ENCODE measurements around the gene FLT3. TPM values are rescaled to one million over a fixed set of nuclear protein-coding genes. Genes with fewer than 3 reads are reported as not detected.

FLT3 gene
- total and polyA plus RNA-seq, 2 donors (not counting 1 experiment from before 2014, with no cell fraction given) = 0.13 to 0.42 TPM

- no peak overlapping the region for H3K9ac ChIP-seq (ENCODE audit: low read length)
These were observed 23.1 kb downstream of the FLT3 start for GRCh38 chr13:28077231-28077630.

GRCh38 chr13:28071424-28071823 is 29.0 kb downstream of the FLT3 start:
- CTCF ChIA-PET = no interaction called here
- Histone ChIP-seq H3K27ac (ENCODE audit: low read length in 2 of 2) (no peak overlapping the region), H3K36me3 (replicated peaks in 1 of 2; ENCODE audit: control extremely low read depth in 1 of 2, control insufficient read depth in 1 of 2, extremely low read depth in 1 of 2, insufficient read depth in 2 of 2, low read length in 1 of 2) (no peaks in the 10 kb centered on the region), H3K4me2 (replicated peaks; ENCODE audit: low read depth, low read length, poor library complexity, severe bottlenecking) (no peak overlapping the region), H3K27me3 (replicated peaks in 1 of 4; ENCODE audit: control extremely low read depth in 1 of 4, control insufficient read depth in 3 of 4, insufficient read depth in 4 of 4, low read length in 3 of 4) (no peaks in the 10 kb centered on the region), H3K79me2 (ENCODE audit: control insufficient read depth, insufficient read depth, low read length) (no peaks in the 10 kb centered on the region), H3K4me1 (ENCODE audit: control insufficient read depth in 2 of 2, insufficient read depth in 2 of 2, low read length in 2 of 2) (no peaks in the 10 kb centered on the region), H4K20me1 (ENCODE audit: control insufficient read depth, insufficient read depth, low read length, poor library complexity, severe bottlenecking) (no peaks in the 10 kb centered on the region), H3K9ac (ENCODE audit: low read length) (no peak overlapping the region), H2AFZ (ENCODE audit: insufficient read depth, low read depth, low read length, poor library complexity, severe bottlenecking) (peak overlapping the region; percentile 14), H3K9me3 (ENCODE audit: control extremely low read depth in 1 of 3, control insufficient read depth in 2 of 3, insufficient read depth in 1 of 3, low read length in 2 of 3) (no peaks in the 10 kb centered on the region), H3K4me3 (ENCODE audit: control extremely low read depth in 1 of 5, extremely low read depth in 1 of 5, insufficient read depth in 1 of 5, low read depth in 2 of 5, low read length in 4 of 5) (no peak overlapping the region)
- H3K4me1 Mint-ChIP-seq = no peaks in the 10 kb centered on the region
- TF ChIP-seq CTCF (IDR thresholded peaks at IDR 0.05) (no peak), EZH2 (IDR thresholded peaks at IDR 0.05; ENCODE audit: borderline replicate concordance, insufficient read depth, low read depth, low read length, poor library complexity, severe bottlenecking) (no peak)
- H3K27me3 Mint-ChIP-seq = no peaks in the 10 kb centered on the region
- WGBS (ENCODE audit: insufficient coverage) = no CpG with 5 or more reads among the region's 4 CpGs
- no peak overlapping the region for H3K4me3 Mint-ChIP-seq
- POLR2A ChIA-PET = no interaction called here
- no peak for DNase-seq
- no peak for ATAC-seq (ENCODE audit: low read depth)
- H3K9me3 Mint-ChIP-seq (ENCODE audit: insufficient read depth) = no peaks in the 10 kb centered on the region
- intact Hi-C loops (cut with micrococcal nuclease) = no loop called here
- H3K27ac Mint-ChIP-seq = no peak overlapping the region

More at GRCh38 chr13:28077231-28077630, 23.1 kb downstream of the FLT3 start:
- no peak for ATAC-seq (ENCODE audit: low read depth)
- H3K27ac Mint-ChIP-seq = no peak overlapping the region
- H3K9me3 Mint-ChIP-seq (ENCODE audit: insufficient read depth) = peaks cover 7% of the 10 kb centered on the region
- H3K4me3 Mint-ChIP-seq = no peak overlapping the region
- Histone ChIP-seq H3K36me3 (replicated peaks in 1 of 2; ENCODE audit: control extremely low read depth in 1 of 2, control insufficient read depth in 1 of 2, extremely low read depth in 1 of 2, insufficient read depth in 2 of 2, low read length in 1 of 2) (no peaks in the 10 kb centered on the region), H3K4me1 (ENCODE audit: control insufficient read depth in 2 of 2, insufficient read depth in 2 of 2, low read length in 2 of 2) (no peaks in the 10 kb centered on the region), H3K79me2 (ENCODE audit: control insufficient read depth, insufficient read depth, low read length) (no peaks in the 10 kb centered on the region), H3K4me2 (replicated peaks; ENCODE audit: low read depth, low read length, poor library complexity, severe bottlenecking) (no peak overlapping the region), H3K27me3 (replicated peaks in 1 of 4; ENCODE audit: control extremely low read depth in 1 of 4, control insufficient read depth in 3 of 4, insufficient read depth in 4 of 4, low read length in 3 of 4) (no peaks in the 10 kb centered on the region), H2AFZ (ENCODE audit: insufficient read depth, low read depth, low read length, poor library complexity, severe bottlenecking) (no peak overlapping the region), H3K9me3 (ENCODE audit: control extremely low read depth in 1 of 3, control insufficient read depth in 2 of 3, insufficient read depth in 1 of 3, low read length in 2 of 3) (peaks cover 0 to 3% (median 0%) of the 10 kb centered on the region in 3 donors), H3K27ac (ENCODE audit: low read length in 2 of 2) (no peak overlapping the region), H3K4me3 (ENCODE audit: control extremely low read depth in 1 of 5, extremely low read depth in 1 of 5, insufficient read depth in 1 of 5, low read depth in 2 of 5, low read length in 4 of 5) (no peak overlapping the region), H4K20me1 (ENCODE audit: control insufficient read depth, insufficient read depth, low read length, poor library complexity, severe bottlenecking) (no peaks in the 10 kb centered on the region)
- WGBS (ENCODE audit: insufficient coverage) = 72% methylated on average over 4 of the region's 6 CpGs
- TF ChIP-seq CTCF (IDR thresholded peaks at IDR 0.05) (no peak), EZH2 (IDR thresholded peaks at IDR 0.05; ENCODE audit: borderline replicate concordance, insufficient read depth, low read depth, low read length, poor library complexity, severe bottlenecking) (no peak)
- no peaks in the 10 kb centered on the region for H3K4me1 Mint-ChIP-seq
- intact Hi-C loops (cut with micrococcal nuclease) = no loop called here
- ChIA-PET CTCF (no interaction called here), POLR2A (no interaction called here)
- no peak for DNase-seq
- no peaks in the 10 kb centered on the region for H3K27me3 Mint-ChIP-seq
